HCT116 (cell line): ENCODE results near the gene TMEM134.

ENCODE experiments used
- ATF3 ChIP-seq: IDR thresholded peaks from 2 replicates; pipeline ENCODE4 v1.6.1; 2012
- CTCF ChIP-seq, 3 experiments: fragments of 200-600 bp in 1 of 3; sonication (generic) in 1 of 3; IDR thresholded peaks in 2 of 3; conservative IDR thresholded peaks in 1 of 3; 2 replicates each; pipeline ENCODE4 v1.5.1; 2012 to 2017; ENCODE audit warnings: low read depth in 2 of 3, low read length in 2 of 3, antibody characterized with exemption in 1 of 3, borderline replicate concordance in 1 of 3, control low read depth in 1 of 3, mild to moderate bottlenecking in 1 of 3, mixed read lengths in 1 of 3, mixed run types in 1 of 3, moderate library complexity in 1 of 3; ENCODE audit not compliant: insufficient read depth in 1 of 3
- EZH2 ChIP-seq: fragments of 200-600 bp; sonication (generic); IDR thresholded peaks from 2 replicates; pipeline ENCODE4 v1.6.1; 2017; ENCODE audit warnings: antibody characterized with exemption, mixed run types
- POLR2A ChIP-seq: IDR thresholded peaks from 2 replicates; pipeline ENCODE4 v1.7.0; 2011; ENCODE audit warnings: borderline replicate concordance; ENCODE audit not compliant: insufficient read depth, insufficient read length; ENCODE audit errors: extremely low read depth
- YY1 ChIP-seq: IDR thresholded peaks from 2 replicates; pipeline ENCODE4 v1.6.1; 2011; ENCODE audit warnings: low read length, low read depth, moderate library complexity, mild to moderate bottlenecking; ENCODE audit not compliant: insufficient replicate concordance; ENCODE audit errors: extremely low read depth

- TF ChIP-seq CTCF (IDR thresholded peaks at IDR 0.05 in 2 of 3, conservative IDR thresholded peaks at IDR 0.05 in 1 of 3; ENCODE audit: borderline replicate concordance in 1 of 3, insufficient read depth in 1 of 3, low read depth in 2 of 3, low read length in 2 of 3) (no peak), POLR2A (no peak), YY1 (no peak), EZH2 (no peak), ATF3 (no peak)
These were observed 23.1 kb upstream of the TMEM134 start for GRCh38 chr11:67492069-67492727.
